ENCODE data around the gene EYS. TPM values are rescaled to one million over a fixed set of nuclear protein-coding genes. Genes with fewer than 3 reads are reported as not detected.
A peak's percentile ranks its signal among the peaks of the same experiment; 100 is the strongest.
"Not testable (repeated sequence)": the region's sequence is repeated elsewhere in the genome, so short reads cannot be mapped to it uniquely, and the experiment has no call there.

The EYS gene
- polyA plus RNA-seq, 2 of the 4 experiments (the other 2 are of a cell fraction) = 0.03 to 0.06 TPM

- TF ChIP-seq RFX5 (IDR thresholded peaks at IDR 0.05) = no peak
- ChIA-PET CTCF (no interaction called here), POLR2A (no interaction called here)
- ATAC-seq (no peak), DNase-seq (ENCODE audit: low read depth in 1 of 2, low spot score in 1 of 2) (no peak), FAIRE-seq (no peak)
- no peaks in the 10 kb centered on the region for H3K9me3 ChIP-seq
- no peak overlapping the region for H3K4me3 ChIP-seq
- 57% methylated on average over 1 of the region's 1 CpG for WGBS (ENCODE audit: missing lambda C conversion rate)
- H3K4me1 ChIP-seq = no peaks in the 10 kb centered on the region
- H3K4me2 ChIP-seq = no peak overlapping the region
- H3K27ac ChIP-seq = no peak overlapping the region
Observed at GRCh38 chr6:64459411-64459944, 1247.5 kb downstream of the EYS start.

GRCh38 chr6:64448101-64448500 is 1258.9 kb downstream of the EYS start:
- CTCF ChIA-PET = not testable (repeated sequence)
- 52% methylated on average over 4 of the region's 6 CpGs for WGBS (ENCODE audit: missing lambda C conversion rate)

GRCh38 chr6:64445038-64445437 is 1262.0 kb downstream of the EYS start:
- POLR2A ChIA-PET = no interaction called here
- H3K4me3 ChIP-seq = no peak overlapping the region
- no peak for TF ChIP-seq ZNF302 (CRISPR knock-in tag; IDR thresholded peaks at IDR 0.05)
- no peak for TF ChIP-seq CTCF (IDR thresholded peaks at IDR 0.05)
- peak; percentile 35 for TF ChIP-seq MAFK (IDR thresholded peaks at IDR 0.05; ENCODE audit: partially characterized antibody)
- no peak for TF ChIP-seq ZFP36 (IDR thresholded peaks at IDR 0.05; ENCODE audit: borderline replicate concordance, partially characterized antibody)
- no peak overlapping the region for H3K4me2 ChIP-seq
- no peak for DNase-seq (ENCODE audit: low read depth in 1 of 2, low spot score in 1 of 2)
- no peak overlapping the region for H3K27ac ChIP-seq
- CTCF ChIA-PET = no interaction called here
- ATAC-seq = no peak
- H3K9me3 ChIP-seq = no peaks in the 10 kb centered on the region
- 0% methylated on average over 1 of the region's 1 CpG for WGBS (ENCODE audit: missing lambda C conversion rate)
- no peak for FAIRE-seq
- H3K4me1 ChIP-seq = no peaks in the 10 kb centered on the region

More at GRCh38 chr6:64448101-64448500, 1258.9 kb downstream of the EYS start:
- H3K4me2 ChIP-seq; DNase-seq (ENCODE audit: low read depth in 1 of 2, low spot score in 1 of 2); H3K4me1 ChIP-seq; FAIRE-seq; H3K27ac ChIP-seq; ATAC-seq; H3K9me3 ChIP-seq; POLR2A ChIA-PET; H3K4me3 ChIP-seq: not testable (repeated sequence)

GRCh38 chr6:64439274-64439673 is 1267.8 kb downstream of the EYS start:
- no peak for ATAC-seq

More at GRCh38 chr6:64439274-64439673, 1267.8 kb downstream of the EYS start:
- FAIRE-seq (no peak), DNase-seq (ENCODE audit: low read depth in 1 of 2, low spot score in 1 of 2) (no peak)
- Histone ChIP-seq H3K9me3 (no peaks in the 10 kb centered on the region), H3K4me3 (no peak overlapping the region), H3K4me1 (no peaks in the 10 kb centered on the region), H3K27ac (no peak overlapping the region), H3K4me2 (no peak overlapping the region)
- CTCF ChIA-PET = no interaction called here
- 11% methylated on average over 2 of the region's 2 CpGs for WGBS (ENCODE audit: missing lambda C conversion rate)
- TF ChIP-seq HOXA7 (CRISPR knock-in tag; IDR thresholded peaks at IDR 0.05) = no peak
- no peak for TF ChIP-seq PHF8 (IDR thresholded peaks at IDR 0.05; ENCODE audit: borderline replicate concordance, low read depth)
- TF ChIP-seq RCOR1 (IDR thresholded peaks at IDR 0.05; ENCODE audit: low read depth, low read length) = no peak
- no peak for TF ChIP-seq POLR2AphosphoS2 (conservative IDR thresholded peaks at IDR 0.05; ENCODE audit: low read length)
- TF ChIP-seq KDM1A (IDR thresholded peaks at IDR 0.05; ENCODE audit: low read depth) = no peak
- TF ChIP-seq REST (IDR thresholded peaks at IDR 0.05) = no peak
- TF ChIP-seq RNF2 (IDR thresholded peaks at IDR 0.05; ENCODE audit: borderline replicate concordance, low read depth) = no peak
- TF ChIP-seq EP300 (IDR thresholded peaks at IDR 0.05) = no peak
- POLR2A ChIA-PET = no interaction called here

All from A549 (cell line).